GM21786 (cell line): ENCODE data around the gene GRK1.

Source experiments
- ATAC-seq: cut with Tn5 transposase; IDR thresholded peaks from one replicate; pipeline ENCODE4 v1.9.1; 2021; ENCODE audit not compliant: unreplicated experiment

Gene GRK1

DNA sequence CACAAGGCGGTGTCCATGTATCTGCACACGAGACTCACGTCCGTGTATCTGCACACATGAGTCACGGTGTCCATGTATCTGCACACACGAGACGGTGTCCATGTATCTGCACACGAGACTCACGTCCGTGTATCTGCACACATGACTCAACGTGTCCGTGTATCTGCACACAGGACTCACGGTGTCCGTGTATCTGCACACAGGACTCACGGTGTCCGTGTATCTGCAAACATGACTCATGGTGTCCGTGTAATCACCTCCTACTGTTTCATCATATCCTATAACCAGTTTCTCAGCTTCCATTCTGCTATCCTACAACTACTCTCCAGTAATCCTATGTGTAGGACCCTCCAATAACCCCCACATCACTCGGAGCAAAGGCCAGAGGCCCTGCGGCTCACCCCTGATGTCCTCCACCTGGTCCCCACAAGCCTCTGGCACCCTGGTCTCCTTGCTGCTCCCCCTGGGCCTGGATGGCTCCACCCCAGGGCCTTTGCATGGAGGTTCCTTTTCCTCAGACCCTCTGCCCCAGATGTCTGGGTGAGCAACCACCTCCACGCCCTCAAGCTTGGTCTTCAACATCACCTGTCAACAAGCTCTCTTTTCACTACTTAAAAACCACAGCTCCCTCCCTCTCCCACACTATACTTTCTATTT, 89.5 kb downstream of the GRK1 start:
- ATAC-seq = no peak

DNA sequence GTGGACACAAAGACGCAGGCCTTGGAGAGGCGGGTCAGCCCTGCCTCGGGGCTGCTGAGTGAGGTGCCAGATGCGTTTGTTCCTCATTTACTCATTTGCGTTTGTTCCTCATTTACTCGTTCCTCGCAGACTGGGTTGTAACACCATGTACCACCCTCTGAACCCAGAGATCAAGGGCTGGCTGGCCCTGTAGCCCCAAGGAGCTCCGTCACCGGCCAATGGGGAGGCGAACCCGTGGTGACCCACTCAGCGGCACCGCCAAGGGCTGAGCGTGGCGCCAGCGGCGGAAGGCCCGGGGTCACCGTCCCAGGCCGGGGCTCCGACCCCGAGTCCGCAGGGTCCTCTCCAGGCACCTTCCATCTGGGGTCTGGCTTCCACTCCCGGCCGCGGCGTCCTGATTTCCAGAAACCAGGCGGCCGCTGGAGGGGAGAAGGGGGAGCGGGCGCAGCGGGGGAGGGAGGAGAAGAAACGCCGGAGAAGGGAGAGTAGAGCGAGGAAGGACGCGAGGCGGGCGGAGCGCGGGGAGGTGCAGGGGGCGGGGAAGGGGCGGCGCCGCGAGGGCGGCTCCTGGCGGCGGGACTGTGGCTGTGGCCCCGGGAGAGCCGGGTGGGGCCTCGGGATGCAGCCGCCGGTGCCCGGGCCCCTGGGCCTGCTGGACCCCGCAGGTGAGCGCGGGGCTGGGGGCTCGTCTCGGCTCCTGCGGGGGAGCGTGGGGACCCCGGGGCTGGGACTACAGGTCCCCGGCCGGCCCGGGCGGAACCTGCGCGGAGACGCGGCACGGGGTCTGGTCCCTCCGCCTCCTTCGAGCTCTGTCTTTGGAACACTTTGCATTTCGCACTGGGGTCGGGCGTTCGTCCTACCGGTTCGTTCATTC, 91.9 kb downstream of the GRK1 start, which contains the start of gene TMEM255B:
TMEM255B (plus strand) TSS at position 576 of the 874 bp plus-strand sequence; CDS start at position 620, 44 bp downstream.
- ATAC-seq = peak; percentile 71

DNA sequence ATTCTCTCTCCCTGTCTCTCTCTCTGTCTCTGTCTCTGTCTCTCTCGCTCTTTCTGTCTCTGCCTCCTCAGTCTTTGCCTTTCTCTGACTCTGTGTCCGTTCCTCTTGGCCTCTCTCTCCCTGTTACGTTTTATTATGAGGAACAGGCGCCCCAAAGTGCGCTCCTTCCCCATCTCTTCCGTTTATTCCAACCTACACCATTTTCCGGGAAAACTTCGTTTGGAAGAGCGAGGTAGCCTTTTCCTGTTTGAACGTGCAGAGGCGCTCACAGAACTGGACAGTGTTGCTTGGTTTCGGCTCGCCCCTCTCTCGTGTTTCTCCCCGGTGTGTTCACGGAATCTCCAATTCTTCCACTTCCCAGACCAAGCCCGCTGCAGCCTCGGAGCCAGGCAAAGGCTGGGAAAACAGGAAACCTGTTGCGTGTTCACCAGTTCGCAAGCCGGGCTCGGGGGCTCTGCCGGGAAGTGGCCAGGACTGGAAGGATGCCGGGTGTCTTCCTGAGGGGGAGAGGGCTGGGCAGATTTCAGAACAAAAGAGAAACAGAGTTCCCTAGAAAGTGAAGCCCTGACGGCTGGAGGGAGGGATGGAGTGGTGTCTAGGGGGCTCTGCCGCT, 92.6 kb downstream of the GRK1 start:
- ATAC-seq = no peak

DNA sequence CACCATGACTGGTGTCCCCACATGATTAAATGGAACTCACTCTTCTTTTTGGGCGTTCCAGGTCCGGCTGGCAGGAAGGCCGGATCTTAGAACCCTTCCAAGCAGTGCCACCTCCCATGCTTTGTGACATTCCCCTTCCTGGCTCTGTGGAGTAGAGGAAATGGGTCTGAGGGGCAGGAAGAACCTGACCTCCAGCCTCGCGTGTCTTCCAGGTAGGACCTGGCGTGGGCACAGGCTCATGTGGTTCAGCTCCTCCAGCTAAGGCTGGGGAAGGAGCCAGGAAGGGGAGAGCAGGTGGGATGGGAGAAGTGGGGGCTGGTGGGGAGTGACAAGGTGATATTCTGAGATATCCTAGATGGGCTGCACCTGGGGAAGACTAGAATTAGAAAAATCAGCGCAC, 94.1 kb downstream of the GRK1 start:
- no peak for ATAC-seq

DNA sequence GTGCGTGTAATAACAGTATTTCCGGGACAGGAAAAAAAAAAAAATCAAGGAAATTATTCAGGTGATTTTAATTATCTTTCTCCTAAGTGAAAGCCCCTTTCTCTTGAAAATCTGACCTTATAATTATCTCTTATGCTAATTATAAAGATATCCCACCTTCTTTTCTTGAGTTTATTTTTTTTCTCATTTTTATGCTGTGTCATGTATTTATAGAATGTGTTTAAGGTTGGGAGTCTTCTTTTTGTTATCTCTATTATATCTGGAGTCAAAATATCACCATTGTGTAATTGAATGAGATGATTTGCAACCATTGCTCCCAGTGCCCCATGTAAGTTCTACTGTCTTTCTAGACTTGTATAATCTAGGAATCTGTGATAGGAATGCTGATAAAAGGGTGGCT, 95.1 kb downstream of the GRK1 start:
- ATAC-seq = no peak

DNA sequence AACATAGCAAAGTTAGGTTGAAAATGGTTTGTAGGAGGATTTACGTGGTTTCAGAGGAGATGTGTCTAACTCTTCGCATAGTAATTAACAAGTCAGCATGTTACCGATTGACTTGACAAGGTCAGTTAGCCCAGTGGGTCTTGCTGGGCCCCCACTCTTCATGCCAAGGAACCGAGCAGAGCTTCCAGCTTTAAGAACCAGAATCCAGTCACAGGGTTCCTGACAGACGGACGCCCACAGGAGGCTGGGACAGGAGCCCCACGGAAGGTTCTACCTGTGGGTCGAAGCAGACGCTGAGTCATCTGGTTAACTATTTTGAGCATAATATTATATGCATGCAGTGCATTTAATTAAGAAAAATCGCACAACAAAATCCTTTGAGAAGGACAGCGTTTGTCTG, 95.5 kb downstream of the GRK1 start:
- ATAC-seq = no peak

DNA sequence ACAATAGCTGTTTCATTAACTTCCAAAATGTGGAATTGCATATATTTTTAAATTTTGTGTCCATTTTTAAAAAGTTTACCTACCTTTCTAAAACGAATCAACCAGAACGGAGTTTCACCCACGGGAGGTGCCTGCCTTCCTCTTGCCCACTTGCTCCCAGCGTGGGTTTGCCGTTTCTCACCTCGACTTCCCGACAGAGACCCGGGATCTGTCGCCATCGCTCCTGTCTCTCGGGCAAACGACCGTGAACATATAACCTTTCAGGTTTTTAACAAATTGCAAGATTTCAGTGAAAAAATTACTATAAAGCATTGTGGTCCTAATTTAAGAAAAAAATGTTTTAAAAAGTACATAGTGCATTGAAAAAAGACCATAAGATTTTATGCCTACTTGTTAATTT, 96.2 kb downstream of the GRK1 start:
- no peak for ATAC-seq

DNA sequence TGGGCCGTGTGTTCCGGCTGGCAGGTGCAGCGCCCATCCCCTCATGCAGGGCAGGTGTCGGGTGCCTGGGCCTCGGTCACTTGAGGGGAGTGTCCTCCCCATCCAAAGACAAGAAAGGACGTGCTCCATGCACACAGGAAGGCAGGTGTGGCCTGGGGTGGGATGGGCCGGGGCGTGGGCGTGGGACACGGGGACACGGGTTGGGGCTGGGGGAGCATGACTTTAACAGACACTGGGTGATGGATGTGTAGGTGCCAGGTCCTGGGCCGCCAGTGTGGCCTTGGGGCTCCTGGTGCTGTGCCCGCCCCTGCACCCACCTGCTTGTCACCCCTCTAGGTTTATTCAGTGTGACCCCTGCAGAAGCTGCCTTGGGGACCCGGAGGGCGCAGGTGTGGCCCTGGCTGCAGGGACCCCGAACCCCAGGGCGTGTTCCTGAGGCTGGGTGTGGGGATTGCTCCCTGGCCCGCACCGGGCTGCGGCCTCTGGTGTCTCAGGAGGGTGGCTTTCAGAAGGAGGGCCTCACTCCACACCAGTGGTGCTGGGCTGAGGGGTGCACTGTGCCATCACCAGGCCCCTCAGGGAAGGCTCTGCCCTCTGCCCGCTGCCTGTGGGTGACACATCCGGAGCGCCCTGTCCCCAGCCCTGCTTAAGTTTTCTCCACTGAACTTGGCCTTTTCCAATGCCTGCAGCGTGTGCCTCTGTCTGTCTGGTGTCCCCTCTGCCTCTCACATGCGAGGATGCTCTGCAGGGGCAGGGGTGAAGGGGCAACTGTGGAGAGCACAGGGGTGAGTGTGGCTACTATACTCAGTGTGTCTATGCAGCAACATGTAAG, 97.2 kb downstream of the GRK1 start:
- ATAC-seq = no peak

DNA sequence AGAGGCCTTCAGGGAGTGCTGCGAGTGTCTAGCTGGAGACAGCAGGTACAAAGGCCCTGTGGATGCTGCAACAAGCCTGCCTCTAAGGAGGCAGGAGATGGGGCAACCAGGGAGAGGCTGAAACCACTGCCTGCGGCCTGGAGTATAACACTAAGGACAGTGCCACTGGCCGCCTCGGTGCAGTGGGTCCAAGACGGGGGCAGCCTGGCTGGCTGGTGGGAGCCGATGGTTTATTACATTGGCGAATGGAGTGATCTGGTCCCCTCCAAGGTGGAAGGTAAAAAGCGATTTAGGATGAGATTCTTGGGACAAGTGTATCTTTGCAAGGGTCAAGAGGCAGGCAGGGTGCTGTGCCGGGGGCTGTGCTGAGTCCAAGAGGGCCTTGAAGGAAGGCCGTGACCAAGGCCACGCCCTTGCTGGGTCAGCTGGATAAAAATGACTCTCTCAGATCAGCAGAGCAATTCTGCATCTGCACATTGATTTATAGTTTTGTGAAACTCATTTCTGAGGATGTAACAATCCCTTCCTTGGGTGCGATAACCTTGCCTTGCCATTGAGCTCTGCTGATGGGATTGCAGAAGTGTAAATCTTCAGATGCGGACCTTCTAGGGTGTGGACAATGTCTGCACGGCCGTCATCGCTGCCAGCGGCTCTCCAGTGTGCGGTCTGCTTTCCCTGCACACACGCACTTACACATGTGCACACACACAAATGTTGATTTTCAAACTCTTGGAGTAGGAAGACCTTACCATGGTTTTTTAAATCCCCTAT, 98.0 kb downstream of the GRK1 start:
- no peak for ATAC-seq

DNA sequence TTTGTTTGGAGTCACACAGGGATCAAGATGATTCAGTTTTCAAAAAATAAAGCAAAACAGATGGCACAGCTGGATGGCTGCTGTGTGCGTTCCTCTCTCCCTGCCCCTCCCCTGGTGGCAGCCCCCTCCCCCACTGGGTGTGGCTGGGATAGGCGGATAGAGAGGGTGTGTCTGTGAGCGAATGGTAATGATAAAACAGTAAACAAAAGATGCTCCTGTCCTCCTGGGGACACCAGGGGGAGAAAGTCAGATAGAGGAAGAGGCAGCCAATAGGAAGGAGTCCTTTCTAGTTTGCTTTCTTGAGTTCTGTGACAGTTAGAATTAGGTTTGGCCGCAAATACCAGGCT, 98.5 kb downstream of the GRK1 start:
- no peak for ATAC-seq

DNA sequence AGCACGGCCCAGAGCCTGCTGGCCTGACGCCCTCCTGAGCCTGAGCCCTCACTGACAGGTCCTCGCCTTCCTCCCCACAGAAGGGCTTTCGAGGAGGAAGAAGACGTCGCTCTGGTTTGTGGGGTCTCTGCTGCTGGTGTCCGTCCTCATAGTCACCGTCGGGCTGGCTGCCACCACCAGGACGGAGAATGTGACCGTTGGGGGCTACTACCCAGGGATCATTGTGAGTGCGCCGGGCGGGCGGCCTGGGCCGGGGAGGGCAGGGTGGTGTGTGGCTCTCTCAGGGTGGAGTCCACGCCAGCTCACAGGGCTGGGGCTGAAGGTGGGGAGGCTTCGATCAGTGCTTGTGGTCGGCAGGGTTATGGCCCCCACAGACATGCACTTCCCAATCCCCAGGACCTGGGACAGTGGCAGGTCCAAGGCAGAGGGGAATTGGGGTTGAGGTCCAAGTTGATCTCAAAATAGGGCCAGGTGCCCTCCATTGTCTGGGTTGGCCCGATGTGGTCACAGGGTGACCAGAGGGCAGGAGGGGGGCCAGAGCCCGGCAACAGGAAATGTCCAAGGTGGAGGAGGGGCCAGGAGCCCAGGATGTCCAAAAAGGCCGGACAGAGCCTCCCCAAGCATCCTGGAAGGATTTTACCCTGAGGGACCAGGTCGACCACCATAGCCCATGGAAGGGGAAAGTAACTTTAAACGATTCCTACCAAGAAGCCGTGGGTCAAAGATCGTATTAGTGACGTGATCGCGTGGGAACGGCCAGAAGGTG, 99.2 kb downstream of the GRK1 start:
- no peak for ATAC-seq

DNA sequence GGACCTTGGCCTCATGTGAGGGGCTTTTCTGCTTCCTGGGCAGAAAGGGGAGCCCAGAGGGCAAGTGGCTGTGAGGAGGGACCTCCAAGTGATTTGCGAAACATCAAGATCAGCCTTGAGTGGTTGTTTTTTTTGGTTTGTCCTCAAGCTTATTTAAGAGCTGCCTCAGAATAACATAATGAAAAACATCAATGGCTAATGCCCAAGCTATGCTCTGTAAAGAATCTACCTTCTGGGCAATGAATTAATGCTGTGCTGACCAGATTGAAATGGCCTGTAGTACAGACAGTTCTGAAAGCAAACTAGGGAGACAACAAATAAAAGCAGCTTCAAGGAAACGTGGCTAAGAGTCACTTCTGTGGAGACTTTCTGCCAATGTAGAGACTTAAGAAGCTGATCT, 100.3 kb downstream of the GRK1 start:
- no peak for ATAC-seq

DNA sequence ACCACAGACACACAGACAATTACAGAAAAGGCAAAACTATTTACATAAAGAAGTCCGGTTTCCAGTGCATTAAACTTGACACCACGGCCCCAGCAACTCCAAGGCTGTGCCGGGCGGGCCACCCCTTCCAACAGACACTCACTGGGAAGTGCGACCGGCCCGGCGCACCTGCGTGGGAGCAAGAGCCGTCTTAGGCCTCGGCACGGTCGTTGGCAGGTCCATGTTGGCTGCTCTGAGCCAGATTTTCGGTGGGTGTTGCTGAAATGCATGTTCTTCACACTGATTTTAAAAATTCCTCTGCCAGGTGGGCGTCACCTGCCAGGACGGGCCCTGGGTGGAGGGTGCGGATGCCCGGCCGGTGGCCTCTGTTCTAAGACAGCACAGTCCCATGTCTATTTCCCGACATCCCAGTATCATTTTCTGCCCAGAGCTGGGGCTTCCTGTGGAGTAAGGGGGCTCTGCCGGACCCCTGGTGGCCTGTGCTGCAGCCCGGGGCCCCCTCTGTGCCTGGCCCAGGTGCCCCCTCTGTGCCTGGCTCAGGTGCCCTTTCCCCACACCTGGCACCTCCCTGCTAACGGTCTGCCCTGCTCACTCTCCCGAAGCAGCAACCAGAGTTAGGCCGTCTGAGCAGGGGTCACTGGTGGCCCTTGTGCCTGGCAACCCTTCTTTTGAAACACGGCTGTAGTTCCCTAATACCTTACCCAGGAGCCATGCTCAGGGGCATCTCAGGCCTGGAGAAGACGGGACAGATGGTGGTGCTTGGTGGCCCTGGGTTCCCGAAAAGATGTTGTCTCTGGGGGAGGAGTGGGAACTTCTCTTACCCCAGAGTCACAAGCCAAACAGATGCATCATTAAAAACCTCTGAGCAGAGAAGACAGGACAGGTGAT, 101.2 kb downstream of the GRK1 start:
- no peak for ATAC-seq

DNA sequence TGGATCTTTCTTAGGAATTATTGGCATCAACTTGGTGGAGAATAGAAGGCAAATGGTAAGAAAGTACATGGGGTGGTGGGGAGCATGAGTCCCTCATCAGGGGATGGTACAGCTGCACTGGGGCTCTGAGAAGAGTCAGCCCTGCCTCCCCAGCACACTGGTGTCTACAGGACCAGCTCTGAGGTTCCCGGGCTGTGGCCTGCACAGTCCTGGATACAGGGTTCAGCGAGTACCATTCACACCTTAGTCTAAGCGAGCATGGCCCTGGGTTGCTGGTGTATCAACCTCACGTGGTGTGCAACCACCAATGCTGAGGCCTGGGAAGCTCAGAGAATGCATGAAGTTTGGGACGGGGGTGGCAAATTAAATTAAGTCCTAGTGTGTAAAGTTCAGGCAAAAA, 102.1 kb downstream of the GRK1 start:
- no peak for ATAC-seq

DNA sequence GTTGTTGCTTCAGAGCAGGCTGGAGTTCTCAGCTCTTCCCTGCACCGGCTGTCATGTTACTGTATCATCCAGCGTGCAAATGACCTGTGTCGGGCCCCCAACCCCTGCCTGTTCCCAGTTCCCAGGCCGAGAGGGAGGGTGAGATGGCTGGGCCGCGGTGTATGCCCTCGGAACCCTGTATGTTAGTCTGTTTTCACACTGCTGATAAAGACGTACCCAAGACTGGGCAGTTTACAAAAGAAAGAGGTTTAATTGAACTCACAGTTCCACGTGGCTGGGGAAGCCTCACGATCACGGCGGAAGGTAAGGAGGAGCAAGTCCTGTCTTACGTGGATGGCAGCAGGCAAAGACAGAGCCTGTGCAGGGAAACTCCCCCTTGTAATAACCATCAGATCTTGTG, 102.9 kb downstream of the GRK1 start:
- no peak for ATAC-seq

DNA sequence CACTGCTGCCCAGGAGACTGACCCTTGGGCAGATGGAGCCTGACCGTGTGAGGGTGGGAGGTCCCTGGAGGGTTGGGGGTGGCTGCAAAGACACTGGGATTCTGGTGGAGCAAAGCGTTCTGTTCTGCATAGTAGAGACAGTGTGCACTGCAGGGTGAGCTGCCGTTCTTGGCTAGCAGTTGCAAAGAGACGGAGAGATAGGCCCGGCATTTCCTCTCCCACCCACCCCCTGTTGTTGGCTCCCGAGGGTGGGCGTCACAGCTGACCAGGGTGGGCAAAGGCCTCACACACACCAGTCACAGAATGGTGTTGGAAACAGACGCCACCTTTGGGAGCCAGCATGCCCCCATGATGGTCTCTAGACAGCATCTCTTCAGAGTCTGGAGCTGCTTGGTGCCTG, 103.4 kb downstream of the GRK1 start:
- ATAC-seq = no peak

DNA sequence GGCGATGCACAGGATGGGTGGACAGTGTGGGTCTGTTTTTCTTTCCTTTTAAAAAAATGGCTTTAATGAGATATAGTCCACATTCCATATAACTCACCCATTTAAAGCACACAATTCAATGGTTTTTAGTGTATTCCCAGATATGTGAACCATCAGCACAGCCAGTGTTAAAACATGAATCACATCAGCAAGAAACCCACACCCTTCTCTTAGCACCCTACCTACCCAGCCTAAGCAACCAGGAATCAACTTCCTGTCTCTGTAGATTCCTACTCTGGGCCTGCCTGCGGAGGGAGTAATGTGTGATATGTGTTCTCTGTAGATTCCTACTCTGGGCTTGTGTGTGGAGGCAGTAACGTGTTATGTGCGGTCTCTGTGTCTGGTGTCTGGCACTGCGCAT, 103.9 kb downstream of the GRK1 start:
- ATAC-seq = no peak

DNA sequence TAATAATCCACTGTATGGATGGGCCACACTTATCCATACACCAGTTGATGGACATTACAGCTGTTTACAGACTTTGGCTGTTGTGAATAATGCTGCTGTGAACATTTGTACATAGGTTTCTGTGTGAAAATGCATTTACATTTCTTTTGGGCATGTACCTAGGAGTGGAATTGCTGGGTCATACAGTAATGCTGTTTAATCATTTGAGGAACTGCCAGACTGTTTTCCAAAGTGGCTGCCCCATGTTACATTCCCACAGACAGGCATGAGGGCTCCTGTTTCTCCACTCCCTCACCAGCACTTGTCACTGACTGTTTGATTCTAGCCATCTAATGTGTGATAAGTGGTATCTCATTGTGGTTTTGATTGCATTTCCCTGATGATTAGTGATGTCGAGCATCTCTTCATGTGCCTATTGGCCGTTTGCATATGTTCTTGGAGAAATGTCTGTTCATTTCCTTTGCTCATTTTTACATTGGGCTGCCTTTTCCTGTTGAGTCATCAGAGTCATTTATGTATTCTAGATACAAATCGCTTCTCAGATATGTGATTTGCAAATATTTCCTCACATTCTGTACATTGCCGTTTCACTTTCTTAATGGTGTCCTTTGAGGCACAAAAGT, 104.8 kb downstream of the GRK1 start:
- no peak for ATAC-seq
